ENCODE measurements around the gene MPHOSPH8.

The MPHOSPH8 gene, protein sequence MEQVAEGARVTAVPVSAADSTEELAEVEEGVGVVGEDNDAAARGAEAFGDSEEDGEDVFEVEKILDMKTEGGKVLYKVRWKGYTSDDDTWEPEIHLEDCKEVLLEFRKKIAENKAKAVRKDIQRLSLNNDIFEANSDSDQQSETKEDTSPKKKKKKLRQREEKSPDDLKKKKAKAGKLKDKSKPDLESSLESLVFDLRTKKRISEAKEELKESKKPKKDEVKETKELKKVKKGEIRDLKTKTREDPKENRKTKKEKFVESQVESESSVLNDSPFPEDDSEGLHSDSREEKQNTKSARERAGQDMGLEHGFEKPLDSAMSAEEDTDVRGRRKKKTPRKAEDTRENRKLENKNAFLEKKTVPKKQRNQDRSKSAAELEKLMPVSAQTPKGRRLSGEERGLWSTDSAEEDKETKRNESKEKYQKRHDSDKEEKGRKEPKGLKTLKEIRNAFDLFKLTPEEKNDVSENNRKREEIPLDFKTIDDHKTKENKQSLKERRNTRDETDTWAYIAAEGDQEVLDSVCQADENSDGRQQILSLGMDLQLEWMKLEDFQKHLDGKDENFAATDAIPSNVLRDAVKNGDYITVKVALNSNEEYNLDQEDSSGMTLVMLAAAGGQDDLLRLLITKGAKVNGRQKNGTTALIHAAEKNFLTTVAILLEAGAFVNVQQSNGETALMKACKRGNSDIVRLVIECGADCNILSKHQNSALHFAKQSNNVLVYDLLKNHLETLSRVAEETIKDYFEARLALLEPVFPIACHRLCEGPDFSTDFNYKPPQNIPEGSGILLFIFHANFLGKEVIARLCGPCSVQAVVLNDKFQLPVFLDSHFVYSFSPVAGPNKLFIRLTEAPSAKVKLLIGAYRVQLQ

DNA sequence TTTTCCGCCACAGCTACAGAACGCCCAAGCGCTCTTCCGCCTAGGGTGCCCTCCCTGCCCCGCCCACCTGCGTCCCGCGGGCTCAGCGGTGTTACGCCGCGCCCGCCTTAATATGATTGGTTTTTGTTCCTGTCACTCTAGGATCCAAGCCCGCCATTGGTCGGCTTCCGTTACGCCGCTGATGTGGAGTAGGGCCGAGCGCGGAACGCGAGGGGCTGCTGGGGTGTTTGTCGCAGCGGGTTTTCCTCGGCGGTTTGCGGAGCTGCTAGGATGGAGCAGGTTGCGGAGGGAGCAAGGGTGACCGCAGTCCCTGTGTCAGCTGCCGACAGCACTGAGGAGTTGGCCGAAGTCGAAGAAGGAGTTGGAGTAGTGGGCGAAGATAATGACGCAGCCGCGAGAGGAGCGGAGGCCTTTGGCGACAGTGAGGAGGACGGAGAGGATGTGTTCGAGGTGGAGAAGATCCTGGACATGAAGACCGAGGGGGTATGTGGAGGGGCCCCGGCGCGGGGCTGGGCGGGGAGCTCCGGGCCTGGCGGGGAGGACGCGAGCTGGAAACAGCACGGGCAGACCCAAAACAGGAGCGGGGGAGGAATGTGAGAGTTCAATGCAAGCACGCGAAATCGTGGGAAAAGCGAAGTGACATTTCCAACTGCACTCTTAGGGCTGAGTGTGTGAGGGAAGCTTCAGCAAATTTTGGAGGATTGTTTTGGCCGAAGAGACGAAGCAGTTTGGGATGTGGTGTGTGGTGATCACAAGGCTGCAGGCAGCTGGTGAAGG, at the start of gene MPHOSPH8:
Gene MPHOSPH8, plus strand, starts transcription at position 181 of the 777 bp plus-strand sequence. Its CDS starts 90 bp downstream, at position 271.
- peak; percentile 96 for DNase-seq (ENCODE audit: low spot score)

DNA sequence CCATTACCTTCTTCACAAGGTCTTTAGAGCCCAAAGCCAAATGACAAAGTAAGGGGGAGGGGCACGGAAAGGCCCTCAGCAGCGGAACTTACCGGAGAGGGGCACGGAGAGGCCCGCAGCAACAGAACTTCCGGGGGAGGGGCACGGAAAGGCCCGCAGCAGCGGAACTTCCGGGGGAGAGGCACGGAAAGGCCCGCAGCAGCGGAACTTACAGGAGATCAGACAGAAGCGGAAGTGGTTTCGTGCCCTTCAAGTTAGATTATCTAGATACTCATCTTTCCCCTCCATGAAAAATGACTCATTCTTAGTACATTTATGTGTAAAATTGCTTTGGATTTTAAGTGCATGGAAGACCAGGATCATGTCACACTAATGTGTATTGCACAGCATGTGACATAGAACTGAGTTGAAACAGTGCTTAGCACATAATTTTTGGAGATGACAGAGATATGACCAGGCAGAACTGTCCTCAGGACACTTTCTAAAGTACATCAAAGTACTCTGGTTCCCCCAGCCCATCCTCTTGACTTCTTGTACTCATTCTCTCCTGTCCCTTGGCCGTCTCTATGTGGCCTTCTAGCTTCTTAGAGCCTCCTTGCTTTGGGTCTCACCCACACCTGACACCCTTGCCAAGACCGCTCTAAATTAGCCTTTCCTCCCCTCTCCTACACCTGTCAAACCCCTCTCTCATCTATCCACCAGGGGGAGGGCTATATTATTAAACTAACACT, 46.4 kb upstream of the MPHOSPH8 start:
- DNase-seq (ENCODE audit: low spot score): peak; percentile 87

DNA sequence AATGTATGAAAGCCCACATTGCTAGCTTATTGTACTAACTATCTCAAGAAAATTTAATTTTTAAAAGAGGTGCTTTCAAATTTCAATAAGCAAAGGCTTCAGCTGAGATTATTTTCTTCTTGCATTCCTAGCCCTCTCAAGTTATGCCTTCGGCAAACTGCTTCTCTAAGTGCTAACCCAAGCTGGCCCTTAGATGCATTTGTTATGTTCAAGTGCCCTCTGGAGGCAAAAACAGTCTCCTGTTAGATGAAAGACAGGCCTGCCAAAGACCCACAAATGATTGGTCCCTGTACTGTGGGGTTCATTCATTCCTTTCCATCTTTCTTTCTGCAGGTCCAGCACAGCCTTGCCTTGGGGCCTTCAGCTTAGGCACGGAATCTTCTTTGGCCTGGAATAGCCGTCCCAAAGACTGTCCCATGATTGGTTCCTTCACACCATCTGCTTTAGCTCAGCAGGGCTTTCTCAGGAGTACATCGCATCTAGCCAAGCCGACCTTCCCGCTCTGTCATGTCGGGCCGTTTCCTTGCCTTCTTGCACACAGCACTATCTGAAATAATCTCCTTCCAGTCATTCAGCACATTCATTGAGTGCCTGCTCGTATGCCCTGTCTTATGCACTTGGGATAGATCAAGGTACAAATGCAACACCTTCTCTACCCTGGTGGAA, 45.7 kb upstream of the MPHOSPH8 start:
- peak; percentile 59 for DNase-seq (ENCODE audit: low spot score)

DNA sequence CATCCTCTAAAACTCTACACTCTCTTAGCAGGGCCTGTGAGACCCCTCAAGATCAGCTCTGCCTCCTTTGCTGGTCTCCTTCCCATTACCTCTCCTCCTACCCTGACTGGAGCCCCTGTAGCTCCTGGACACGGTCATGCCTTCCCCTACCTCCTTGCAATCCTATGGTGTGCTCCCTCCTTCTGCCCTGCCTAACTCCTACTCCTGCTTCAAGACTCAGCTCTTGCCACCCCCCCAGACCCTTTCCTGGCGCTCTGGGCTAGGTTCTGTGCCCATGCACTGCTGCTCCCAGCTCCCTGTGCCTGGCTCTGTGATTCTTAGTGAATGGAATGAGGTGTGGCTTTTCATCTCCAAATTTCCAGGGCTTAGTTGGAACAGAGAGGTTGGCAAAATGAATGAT, 44.1 kb upstream of the MPHOSPH8 start:
- no peak for DNase-seq (ENCODE audit: low spot score)

DNA sequence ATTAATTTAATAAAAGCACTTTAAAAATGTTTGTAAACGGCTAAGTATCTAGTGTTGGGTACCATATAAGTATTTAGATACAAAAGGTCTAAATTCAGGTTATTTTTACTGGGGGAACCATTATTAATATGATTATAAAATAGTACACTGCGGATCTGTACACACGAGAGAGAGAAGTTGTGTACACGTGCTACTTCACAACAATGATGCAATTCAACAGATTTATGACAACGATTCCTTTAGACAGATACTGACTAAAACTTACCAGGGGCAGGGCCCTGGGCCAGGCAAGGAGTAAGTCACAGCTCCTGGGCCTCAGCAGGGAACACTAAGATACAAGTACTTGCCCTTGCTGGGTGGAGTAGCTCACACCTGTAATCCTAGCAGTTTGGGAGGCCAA, 43.0 kb upstream of the MPHOSPH8 start:
- no peak for DNase-seq (ENCODE audit: low spot score)

DNA sequence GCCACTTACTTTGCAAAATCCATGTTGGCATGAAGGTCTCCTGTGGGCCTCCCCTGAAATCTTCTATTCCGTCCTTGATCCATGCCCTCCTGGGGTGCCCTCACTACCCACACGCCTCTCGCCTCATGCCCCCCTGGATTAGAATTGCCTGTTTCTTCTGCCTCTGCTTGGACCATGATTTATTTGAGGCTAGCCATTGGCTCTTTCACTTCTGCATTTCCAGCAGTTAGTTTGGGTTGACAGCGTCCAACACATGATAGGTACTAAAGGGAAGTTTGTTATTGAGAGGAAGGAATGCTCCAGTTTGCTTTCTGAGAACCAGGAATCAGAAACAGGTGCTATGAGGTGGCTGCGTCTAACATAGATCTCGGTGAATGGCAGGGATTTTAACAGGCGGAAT, 41.6 kb upstream of the MPHOSPH8 start:
- DNase-seq (ENCODE audit: low spot score): no peak

DNA sequence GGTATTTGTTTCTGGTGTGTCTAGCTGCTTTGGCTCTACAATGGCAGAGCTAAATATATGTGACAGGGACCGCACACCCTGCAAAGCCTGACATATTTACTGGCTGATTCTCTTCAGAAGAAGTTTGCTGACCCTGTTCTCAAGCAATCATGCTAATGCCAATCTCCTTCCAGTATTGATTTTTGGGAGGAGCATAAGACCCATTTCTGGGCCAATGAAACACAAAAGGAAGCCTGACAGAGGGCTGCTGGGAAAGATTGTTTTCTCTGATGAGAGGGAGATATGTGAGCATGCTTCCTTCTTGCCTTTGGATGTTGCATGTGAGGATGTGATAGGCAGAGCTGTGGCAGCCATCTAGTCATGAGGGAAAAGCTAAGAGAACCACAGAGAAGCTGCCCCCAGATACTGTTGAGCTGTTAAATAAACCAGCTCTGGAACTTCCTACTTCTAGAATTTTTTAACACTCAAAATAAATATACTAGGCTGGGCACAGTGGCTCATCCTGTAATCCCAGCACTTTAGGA, 40.7 kb upstream of the MPHOSPH8 start:
- DNase-seq (ENCODE audit: low spot score): no peak

DNA sequence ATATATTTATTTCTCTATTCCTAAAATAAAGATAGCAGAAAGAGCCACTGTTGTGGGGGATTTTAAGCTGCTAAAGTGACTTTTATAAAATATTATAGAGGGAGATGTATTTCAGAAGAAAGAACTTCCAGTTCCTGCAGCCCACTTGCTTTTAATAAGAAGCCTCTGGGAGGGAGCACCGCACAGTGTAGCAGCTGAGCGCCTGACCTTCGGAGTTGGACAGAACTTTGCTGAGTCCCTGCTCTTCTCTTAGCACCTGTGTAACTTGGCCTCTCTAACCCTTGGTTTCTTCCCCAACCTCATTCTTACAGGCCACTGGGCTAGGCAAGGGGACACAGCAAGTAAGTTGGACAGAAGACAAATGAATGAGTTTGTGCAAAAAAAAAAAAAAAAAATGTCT, 37.4 kb upstream of the MPHOSPH8 start:
- no peak for DNase-seq (ENCODE audit: low spot score)

DNA sequence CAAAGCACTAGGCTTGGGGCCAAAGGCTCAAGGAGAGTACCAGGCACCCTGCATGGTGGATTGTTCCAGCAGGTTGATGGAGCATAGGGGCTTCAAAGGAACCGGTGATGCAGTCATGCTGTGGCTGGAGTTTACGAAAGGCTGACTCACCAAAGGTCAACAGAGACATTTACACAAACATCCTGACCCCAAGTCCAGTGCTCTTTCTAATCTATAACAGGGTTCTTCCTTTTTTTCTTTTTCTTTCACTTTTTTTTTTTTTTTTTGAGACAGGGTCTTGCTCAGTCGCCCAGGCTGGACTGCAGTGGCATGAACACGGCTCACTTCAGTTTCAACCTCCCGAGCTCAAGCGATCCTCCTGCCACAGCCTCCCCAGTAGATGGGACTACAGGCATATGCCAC, 36.5 kb upstream of the MPHOSPH8 start:
- no peak for DNase-seq (ENCODE audit: low spot score)

DNA sequence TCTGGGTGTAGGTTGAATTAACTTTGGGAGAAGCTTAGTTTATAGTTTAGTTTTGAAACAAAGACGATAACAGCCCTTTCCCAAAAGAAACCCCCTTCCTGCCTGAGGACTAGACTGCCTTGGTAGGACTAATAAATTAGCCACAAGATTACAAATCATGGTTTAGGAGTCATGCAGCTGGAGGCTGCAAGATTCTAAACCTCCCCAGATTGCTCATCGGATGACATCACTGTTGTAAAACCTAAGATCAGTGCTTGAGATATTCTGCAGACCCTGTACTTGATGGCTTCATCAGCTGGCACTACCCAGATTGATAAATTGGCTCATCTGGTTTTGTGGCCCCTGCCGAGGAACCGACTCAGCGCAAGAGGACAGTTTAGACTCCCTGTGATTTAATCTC, 35.9 kb upstream of the MPHOSPH8 start:
- DNase-seq (ENCODE audit: low spot score): no peak

DNA sequence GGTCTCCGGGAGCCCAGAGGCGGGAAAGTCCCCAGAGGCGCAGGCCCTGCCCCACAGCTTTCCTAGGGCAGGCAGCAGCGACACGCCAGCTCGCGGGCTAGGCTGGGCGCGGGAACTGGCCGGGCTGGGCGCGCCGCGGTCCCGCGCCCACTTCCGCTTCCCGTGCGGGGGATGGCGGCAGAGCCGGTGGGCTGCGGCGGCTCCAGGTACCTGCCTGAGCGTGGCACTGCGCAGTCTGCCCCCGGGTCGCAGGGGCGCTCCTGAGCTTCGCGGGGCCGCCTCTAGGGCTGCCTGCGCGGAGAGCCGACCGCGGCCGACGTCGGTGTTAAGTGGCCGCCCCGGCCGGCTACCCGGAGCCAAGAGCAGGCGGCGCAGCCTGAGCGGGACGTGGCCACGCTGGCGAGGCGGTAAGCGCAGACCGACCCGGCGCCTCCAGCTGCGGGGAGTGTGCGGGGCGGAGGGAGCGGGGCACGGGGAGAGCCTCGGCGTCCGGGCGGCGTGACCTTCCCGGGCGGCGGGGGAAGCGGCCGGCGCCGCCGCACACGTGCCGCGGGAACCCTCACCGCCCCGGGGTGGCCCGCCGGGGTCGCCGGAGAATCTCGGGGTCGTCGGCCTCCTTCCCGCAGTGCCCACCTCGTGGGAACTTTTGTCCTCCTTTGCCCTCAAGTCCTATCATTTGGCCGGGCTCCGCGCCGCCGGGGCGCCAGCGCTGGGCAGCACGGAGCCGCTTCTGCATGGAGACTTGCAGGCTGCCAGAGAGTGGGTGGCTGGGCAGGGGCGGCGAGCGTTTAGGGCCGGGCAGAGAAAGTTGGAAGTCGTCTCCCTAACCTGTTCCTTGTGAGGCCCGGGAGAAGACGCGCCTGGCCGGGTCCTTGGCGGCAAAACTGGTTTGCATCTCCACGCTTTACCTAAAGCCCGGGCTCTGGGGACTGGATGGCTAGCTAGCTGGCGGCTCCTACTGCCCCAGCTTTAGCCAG, 31.4 kb upstream of the MPHOSPH8 start:
- peak; percentile 29 for DNase-seq (ENCODE audit: low spot score)

DNA sequence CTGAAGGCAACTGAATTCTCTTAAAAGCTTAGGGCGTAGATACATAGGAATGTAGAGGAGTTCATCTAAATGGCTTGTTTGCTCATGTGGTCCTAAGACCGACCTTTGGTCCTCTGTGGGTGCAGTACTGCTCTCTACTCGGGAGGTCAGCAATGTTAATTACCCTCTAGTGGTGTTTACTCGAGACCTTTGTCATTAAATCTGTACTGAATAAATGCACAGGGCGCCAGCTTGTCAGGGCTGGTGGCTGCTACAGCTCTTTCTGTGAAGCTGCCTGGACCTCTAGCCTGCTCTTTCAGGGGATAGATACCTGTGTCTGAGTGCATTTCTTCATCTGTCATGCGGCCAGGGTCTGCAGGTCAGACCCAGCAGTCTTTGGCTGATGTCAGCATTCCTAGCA, 29.2 kb upstream of the MPHOSPH8 start:
- DNase-seq (ENCODE audit: low spot score): no peak

DNA sequence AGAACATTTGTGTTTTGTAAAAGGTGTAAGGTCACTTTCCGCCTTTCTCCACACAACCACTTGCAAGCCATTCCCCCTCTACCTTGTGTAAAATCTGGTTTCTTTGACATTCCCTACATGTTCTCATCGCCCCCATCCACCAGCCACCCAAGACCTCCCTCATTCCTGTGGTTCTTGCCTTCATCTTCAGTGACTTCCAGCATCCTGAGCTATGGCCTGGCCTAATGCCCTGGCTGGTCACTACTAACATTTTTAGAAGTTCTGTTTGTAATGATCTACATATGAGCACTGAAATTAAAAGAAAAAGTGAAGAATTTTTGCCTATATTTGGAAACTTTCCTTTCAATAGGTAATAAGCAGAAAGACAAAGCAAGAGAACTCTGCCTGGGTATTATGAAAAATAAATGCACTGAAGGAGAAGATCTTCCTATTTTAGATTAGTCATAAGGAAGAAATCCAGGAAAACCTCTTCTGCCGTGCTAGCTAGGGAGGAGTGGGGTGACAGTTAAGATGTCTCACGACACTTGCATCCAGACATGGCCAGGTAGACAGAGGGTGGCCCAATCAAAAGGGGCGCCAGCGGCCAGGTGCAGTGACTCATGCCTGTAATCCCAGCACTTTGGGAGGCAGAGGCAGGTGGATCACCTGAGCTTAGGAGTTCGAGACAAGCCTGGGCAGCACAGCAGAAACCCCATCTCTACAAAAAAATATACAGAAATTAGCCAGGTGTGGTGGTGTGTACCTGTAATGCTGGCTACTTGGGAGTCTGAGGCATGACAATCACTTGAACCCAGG, 28.1 kb upstream of the MPHOSPH8 start:
- no peak for DNase-seq (ENCODE audit: low spot score)

DNA sequence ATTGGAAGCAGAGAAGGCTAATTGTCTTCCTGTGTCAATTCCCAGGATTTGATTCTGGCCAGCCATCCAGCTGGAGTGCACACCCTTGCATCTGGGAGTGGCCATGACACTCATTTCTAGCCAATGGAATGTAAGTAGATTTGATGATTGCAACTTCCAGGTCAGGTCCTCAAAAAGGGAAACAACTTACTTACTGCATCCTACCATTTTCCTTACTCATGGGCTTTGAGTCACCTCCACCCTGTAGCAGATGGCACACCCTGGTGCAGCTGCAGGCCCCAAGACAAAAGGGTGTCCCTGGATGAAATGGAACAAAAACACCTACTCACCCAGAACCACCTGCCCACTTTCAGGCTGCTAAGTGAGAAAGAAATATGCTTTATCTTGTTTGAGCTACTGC, 27.3 kb upstream of the MPHOSPH8 start:
- no peak for DNase-seq (ENCODE audit: low spot score)

DNA sequence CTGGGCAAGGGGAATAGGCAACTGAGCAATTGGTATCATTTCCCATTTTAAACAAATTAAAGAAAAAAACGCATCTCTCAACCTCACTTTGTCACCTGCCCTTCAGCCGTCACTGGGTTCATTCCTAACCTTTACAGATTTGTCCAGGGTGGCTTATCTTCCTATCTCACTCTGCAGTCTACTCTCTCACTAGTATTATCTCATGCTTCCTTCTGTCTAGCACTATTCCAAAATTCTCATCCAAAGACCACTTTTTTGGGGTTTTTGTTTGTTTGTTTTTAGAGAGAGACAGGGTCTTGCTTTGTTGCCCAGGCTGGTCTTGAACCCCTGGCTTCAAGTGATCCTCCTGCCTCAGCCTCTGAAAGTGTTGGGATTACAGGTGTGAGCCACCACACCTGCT, 26.7 kb upstream of the MPHOSPH8 start:
- DNase-seq (ENCODE audit: low spot score): no peak

DNA sequence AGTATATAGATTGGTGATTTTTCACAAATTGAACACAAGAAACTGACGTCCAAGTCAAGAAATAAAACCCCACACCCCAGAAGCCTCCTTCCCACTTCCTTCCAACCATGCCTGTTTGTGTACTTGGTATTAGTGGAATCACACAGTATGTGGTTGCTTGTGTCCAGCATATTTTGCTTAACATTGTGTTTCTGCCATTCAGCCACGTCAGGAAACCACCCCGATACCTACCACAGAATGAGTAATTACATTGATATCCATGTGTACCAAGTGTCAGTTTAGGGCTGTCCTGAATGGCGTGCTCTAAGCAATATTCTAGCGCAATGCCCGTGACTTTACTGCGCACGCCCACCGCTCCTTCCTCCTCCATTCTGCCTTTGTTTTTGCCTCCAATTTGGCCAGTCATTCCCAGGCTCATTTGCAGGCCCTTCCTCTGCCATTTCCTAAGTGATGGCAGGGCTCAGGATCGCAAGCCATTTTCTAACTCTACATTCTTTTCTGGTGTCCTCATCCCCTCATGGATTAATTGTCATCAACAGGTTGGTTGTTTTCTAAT, 25.9 kb upstream of the MPHOSPH8 start:
- DNase-seq (ENCODE audit: low spot score): no peak

DNA sequence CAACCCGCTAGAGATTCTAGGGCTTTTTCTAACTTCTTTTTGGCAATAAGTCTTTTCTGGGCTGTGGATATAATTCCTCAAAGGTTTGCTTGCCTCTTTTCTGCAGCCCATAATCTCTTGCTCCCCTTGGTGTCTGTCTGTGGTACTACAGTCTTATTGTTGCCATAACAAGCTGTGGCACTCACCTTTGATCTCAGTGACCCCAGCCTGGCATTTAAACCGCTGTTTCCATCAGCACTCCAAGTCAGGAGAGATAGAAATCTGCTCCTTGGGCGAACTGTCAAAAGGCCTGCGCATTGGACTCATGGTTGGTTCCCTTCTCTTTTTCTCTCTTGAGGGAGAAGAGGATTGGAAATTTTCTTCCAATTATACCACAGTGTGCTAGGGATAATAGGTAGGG, 14.5 kb upstream of the MPHOSPH8 start:
- DNase-seq (ENCODE audit: low spot score): no peak

DNA sequence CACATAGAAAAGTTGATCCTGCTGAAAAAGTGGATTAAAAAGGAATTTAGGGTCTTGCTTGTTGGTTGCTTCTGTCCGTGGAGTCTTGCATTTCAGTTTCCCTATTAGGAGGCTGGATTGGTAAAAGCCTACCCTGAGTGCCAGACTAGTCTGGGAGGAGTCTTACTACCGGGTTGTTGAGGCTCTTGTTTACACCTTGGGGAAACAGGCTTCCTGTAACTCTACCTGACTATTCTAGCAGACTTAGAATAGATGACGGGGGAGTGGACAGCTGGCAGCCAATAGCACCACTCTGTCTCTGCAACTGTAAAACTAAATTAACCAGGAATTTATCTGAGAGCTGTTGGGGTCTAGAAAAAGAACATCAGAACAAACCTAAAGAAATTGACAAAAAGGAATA, 11.3 kb upstream of the MPHOSPH8 start:
- DNase-seq (ENCODE audit: low spot score): no peak

DNA sequence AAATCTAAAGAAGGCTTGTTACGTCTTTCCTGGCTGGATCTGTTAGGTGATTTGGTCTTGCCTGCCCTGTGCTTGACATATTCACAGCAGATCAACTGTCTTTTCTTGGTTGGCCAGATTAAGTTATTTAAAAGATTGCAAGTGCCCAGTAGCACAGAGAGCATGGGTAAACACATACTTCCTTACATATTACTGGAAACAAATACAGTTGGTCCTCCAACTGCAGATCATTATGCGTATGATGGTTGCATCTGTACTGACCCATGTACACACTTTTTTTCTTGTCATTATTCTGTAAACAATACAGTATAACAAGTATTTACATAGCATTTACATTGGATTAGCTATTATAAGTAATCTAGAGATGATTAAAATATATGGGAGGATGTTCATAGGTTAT, 9.2 kb upstream of the MPHOSPH8 start:
- no peak for DNase-seq (ENCODE audit: low spot score)

Data from activated CD4-positive, alpha-beta T cell treated with anti-CD3 and anti-CD28 coated beads, Interleukin-2, Interleukin-4, amounts not matched to agents 100 ng/mL and 50 ng/mL, durations not matched to agents 16 hours and 8 hours (primary cell).